ENCODE data around the gene SDR42E2. TPM values are rescaled to one million over a fixed set of nuclear protein-coding genes. Genes with fewer than 3 reads are reported as not detected.

Gene SDR42E2
- total and polyA plus RNA-seq, 10 of the 15 experiments (the other 5 are each of a cell fraction or from before 2014, with no cell fraction given), result 0.01 to 0.09 (median 0.08) TPM; not detected in 4

DNA sequence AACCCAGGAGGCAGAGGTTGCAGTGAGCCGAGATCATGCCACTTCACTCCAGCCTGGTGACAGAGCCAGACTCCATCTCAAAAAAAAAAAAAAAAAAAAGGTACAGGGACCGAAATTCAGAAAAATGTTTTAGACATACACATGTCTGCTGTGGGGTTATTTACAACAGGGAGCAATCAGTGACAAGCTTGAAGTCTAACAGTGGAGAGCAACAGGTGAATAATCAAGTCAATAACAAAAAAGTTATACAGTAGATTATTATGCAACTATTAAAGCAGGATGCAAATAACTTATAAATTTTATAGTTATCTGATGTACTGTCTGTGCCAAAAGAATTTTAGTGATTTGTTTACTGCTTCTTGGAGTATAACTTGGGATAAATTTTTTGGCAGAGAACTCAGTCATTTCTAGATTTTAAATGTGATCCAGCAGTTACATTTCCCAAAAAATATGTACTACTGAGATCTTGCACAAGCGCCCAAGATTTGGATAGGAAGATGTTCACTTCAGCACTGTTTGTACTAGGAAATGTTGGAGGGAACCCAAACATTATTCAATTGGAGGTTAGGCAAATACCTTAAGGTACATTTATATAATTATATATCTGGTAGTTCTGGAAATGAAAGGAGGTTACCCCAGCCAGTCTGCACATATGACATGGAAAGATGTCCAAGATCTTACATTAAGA is 77.9 kb downstream of the SDR42E2 start:
- Histone ChIP-seq H2AFZ (ENCODE audit: control insufficient read depth, low read depth, low read length) (no peak overlapping the region), H3K9me3 (replicated peaks; ENCODE audit: control insufficient read depth, insufficient read depth, low read length) (no peaks in the 10 kb centered on the region), H3K79me2 (ENCODE audit: control insufficient read depth, insufficient read depth, low read length) (no peaks in the 10 kb centered on the region; the same call in 1 of the 2 replicates), H3K36me3 (ENCODE audit: control insufficient read depth in 2 of 2, insufficient read depth in 2 of 2, low read length in 1 of 2) (peaks cover 4 to 13% of the 10 kb centered on the region in 2 experiments; a peak in 3 of 4 replicates), H3K4me3 (no peak overlapping the region), H3K4me2 (ENCODE audit: control insufficient read depth, insufficient read depth) (0 out of 2 replicates have a peak overlapping the region, but pooled peaks have one; percentile 22), H3K4me1 (ENCODE audit: control insufficient read depth, insufficient read depth, low read length) (peaks cover 11% of the 10 kb centered on the region), H3K9ac (ENCODE audit: control insufficient read depth, insufficient read depth, low read length) (no peak overlapping the region), H4K20me1 (ENCODE audit: control insufficient read depth, insufficient read depth) (no peaks in the 10 kb centered on the region), H3K27ac (ENCODE audit: control insufficient read depth, insufficient read depth) (no peak overlapping the region), H3K27me3 (replicated peaks in 1 of 2; ENCODE audit: control insufficient read depth in 2 of 2, insufficient read depth in 2 of 2, low read length in 1 of 2) (no peaks in the 10 kb centered on the region)
- ATAC-seq (no peak), DNase-seq (ENCODE audit: low read depth, low spot score) (no peak), FAIRE-seq (no peak)
- CTCF ChIA-PET, result interaction anchor here (0.7 to 1.0 kb wide), 2 partner anchors 33 to 520 kb away, joined by 3 read pairs; no protein-coding TSS in a partner anchor
- in situ Hi-C loops (cut with MboI), result no loop called here
- RAD21 ChIA-PET (ENCODE audit: unreplicated experiment), result no interaction called here
- no peak for TF ChIP-seq SMAD1 (IDR thresholded peaks at IDR 0.05; ENCODE audit: low read depth, partially characterized antibody)
- no peak for TF ChIP-seq ATF7 (IDR thresholded peaks at IDR 0.05; ENCODE audit: low read depth)
- TF ChIP-seq SUPT20H (IDR thresholded peaks at IDR 0.05; ENCODE audit: borderline replicate concordance, control insufficient read depth, low read depth, low read length), result no peak
- no peak for TF ChIP-seq ASH2L (IDR thresholded peaks at IDR 0.05; ENCODE audit: borderline replicate concordance, low read depth)
- TF ChIP-seq TAF1 (IDR thresholded peaks at IDR 0.05; ENCODE audit: borderline replicate concordance, low read depth, low read length), result no peak
- POLR2A ChIA-PET, result interaction anchor here (0.7 kb wide), 2 partner anchors 37 to 56 kb away, joined by 7 read pairs; no protein-coding TSS in a partner anchor
- BruUV-seq (replicated peaks), result no TSS peak
- 78% methylated on average over 3 of the region's 3 CpGs for WGBS (ENCODE audit: insufficient coverage, insufficient replicate concordance, low lambda C conversion rate, missing lambda C conversion rate)
- SMC1A ChIA-PET (ENCODE audit: uncharacterized antibody, unreplicated experiment), result interaction anchor here (0.5 kb wide), 1 partner anchor 68 kb away, joined by 3 read pairs; no protein-coding TSS in a partner anchor
- intact Hi-C loops (cut with micrococcal nuclease; ENCODE audit: unreplicated experiment), result loop anchor here (2.0 kb wide), 1 partner anchor 43 kb away; no protein-coding TSS in a partner anchor

Other genes starting within 250 kb of the SDR42E2 start
- 357 and 361 TPM in 2 replicates for gene UQCRC2, start 209.1 kb upstream of the SDR42E2 start, total RNA-seq (2014; rRNA removed)
- gene UQCRC2, start 209.1 kb upstream of the SDR42E2 start, total RNA-seq (2014; rRNA removed; fragmentation: Illumina TruSeq; extraction: Trizol), result 422 and 424 TPM in 2 replicates
- gene UQCRC2, start 209.1 kb upstream of the SDR42E2 start, total RNA-seq (2021), result 307 and 335 TPM in 2 replicates
- gene UQCRC2, start 209.1 kb upstream of the SDR42E2 start, polyA plus RNA-seq (2011; rRNA removed), result 563 and 679 TPM in 2 replicates
- gene UQCRC2, start 209.1 kb upstream of the SDR42E2 start, polyA plus RNA-seq (2014; fragmentation: Illumina TruSeq; extraction: Trizol), result 324 and 389 TPM in 2 replicates
- 100 to 1,000 TPM; 256 to 277 TPM for gene UQCRC2, start 209.1 kb upstream of the SDR42E2 start, polyA plus RNA-seq (2014; fragmentation: Nextera tagmentation; extraction: Ambion mirVana)
- 239 and 273 TPM in 2 replicates for gene UQCRC2, start 209.1 kb upstream of the SDR42E2 start, polyA plus RNA-seq (2014; rRNA removed)
- 100 to 1,000 TPM; 330 to 340 TPM for gene UQCRC2, start 209.1 kb upstream of the SDR42E2 start, polyA plus RNA-seq (2016; fragmentation: Nextera tagmentation; extraction: Ambion mirVana)
- gene PDZD9, start 161.4 kb upstream of the SDR42E2 start, total RNA-seq (2014; rRNA removed), result not detected in 2 replicates
- gene PDZD9, start 161.4 kb upstream of the SDR42E2 start, total RNA-seq (2014; rRNA removed; fragmentation: Illumina TruSeq; extraction: Trizol), result not detected in 2 replicates
- gene PDZD9, start 161.4 kb upstream of the SDR42E2 start, total RNA-seq (2021), result not detected in 2 replicates
- not detected in 2 replicates for gene PDZD9, start 161.4 kb upstream of the SDR42E2 start, polyA plus RNA-seq (2011; rRNA removed)
- not detected in 2 replicates for gene PDZD9, start 161.4 kb upstream of the SDR42E2 start, polyA plus RNA-seq (2014; fragmentation: Illumina TruSeq; extraction: Trizol)
- gene PDZD9, start 161.4 kb upstream of the SDR42E2 start, polyA plus RNA-seq (2014; fragmentation: Nextera tagmentation; extraction: Ambion mirVana), result under 1 TPM; 0.07 to 0.13 TPM
- not detected in 2 replicates for gene PDZD9, start 161.4 kb upstream of the SDR42E2 start, polyA plus RNA-seq (2014; rRNA removed)
- gene PDZD9, start 161.4 kb upstream of the SDR42E2 start, polyA plus RNA-seq (2016; fragmentation: Nextera tagmentation; extraction: Ambion mirVana), result under 1 TPM in 1 of 2 experiments, not detected in 1; 0.15 TPM
- gene MOSMO, start 154.4 kb upstream of the SDR42E2 start, total RNA-seq (2014; rRNA removed), result 16.6 and 19.5 TPM in 2 replicates
- 15.4 and 18.9 TPM in 2 replicates for gene MOSMO, start 154.4 kb upstream of the SDR42E2 start, total RNA-seq (2014; rRNA removed; fragmentation: Illumina TruSeq; extraction: Trizol)
- gene MOSMO, start 154.4 kb upstream of the SDR42E2 start, total RNA-seq (2021), result 10.0 and 10.9 TPM in 2 replicates
- gene MOSMO, start 154.4 kb upstream of the SDR42E2 start, polyA plus RNA-seq (2011; rRNA removed), result 26.7 and 32.7 TPM in 2 replicates
- gene MOSMO, start 154.4 kb upstream of the SDR42E2 start, polyA plus RNA-seq (2014; fragmentation: Illumina TruSeq; extraction: Trizol), result 20.8 and 22.8 TPM in 2 replicates
- 1 to 10 TPM; 2.2 to 7.3 TPM for gene MOSMO, start 154.4 kb upstream of the SDR42E2 start, polyA plus RNA-seq (2014; fragmentation: Nextera tagmentation; extraction: Ambion mirVana)
- 13.4 and 13.5 TPM in 2 replicates for gene MOSMO, start 154.4 kb upstream of the SDR42E2 start, polyA plus RNA-seq (2014; rRNA removed)
- 1 to 10 TPM; 1.7 to 2.5 TPM for gene MOSMO, start 154.4 kb upstream of the SDR42E2 start, polyA plus RNA-seq (2016; fragmentation: Nextera tagmentation; extraction: Ambion mirVana)
- not detected in 2 replicates for gene VWA3A, start 70.0 kb upstream of the SDR42E2 start, total RNA-seq (2014; rRNA removed)
- not detected in 2 replicates for gene VWA3A, start 70.0 kb upstream of the SDR42E2 start, total RNA-seq (2014; rRNA removed; fragmentation: Illumina TruSeq; extraction: Trizol)
- not detected in 2 replicates for gene VWA3A, start 70.0 kb upstream of the SDR42E2 start, total RNA-seq (2021)
- gene VWA3A, start 70.0 kb upstream of the SDR42E2 start, polyA plus RNA-seq (2011; rRNA removed), result 0.01 and 0.03 TPM in 2 replicates
- not detected in 2 replicates for gene VWA3A, start 70.0 kb upstream of the SDR42E2 start, polyA plus RNA-seq (2014; fragmentation: Illumina TruSeq; extraction: Trizol)
- gene VWA3A, start 70.0 kb upstream of the SDR42E2 start, polyA plus RNA-seq (2014; fragmentation: Nextera tagmentation; extraction: Ambion mirVana), result not detected
- gene VWA3A, start 70.0 kb upstream of the SDR42E2 start, polyA plus RNA-seq (2014; rRNA removed), result not detected in 2 replicates
- gene VWA3A, start 70.0 kb upstream of the SDR42E2 start, polyA plus RNA-seq (2016; fragmentation: Nextera tagmentation; extraction: Ambion mirVana), result not detected
- gene EEF2K, start 43.8 kb downstream of the SDR42E2 start, total RNA-seq (2014; rRNA removed), result 11.1 and 11.9 TPM in 2 replicates
- gene EEF2K, start 43.8 kb downstream of the SDR42E2 start, total RNA-seq (2014; rRNA removed; fragmentation: Illumina TruSeq; extraction: Trizol), result 14.6 and 14.7 TPM in 2 replicates
- gene EEF2K, start 43.8 kb downstream of the SDR42E2 start, total RNA-seq (2021), result 26.7 and 29.6 TPM in 2 replicates
- gene EEF2K, start 43.8 kb downstream of the SDR42E2 start, polyA plus RNA-seq (2011; rRNA removed), result 13.4 and 23.0 TPM in 2 replicates
- gene EEF2K, start 43.8 kb downstream of the SDR42E2 start, polyA plus RNA-seq (2014; fragmentation: Illumina TruSeq; extraction: Trizol), result 11.6 and 19.2 TPM in 2 replicates
- 1 to 10 TPM; 2.0 to 2.4 TPM for gene EEF2K, start 43.8 kb downstream of the SDR42E2 start, polyA plus RNA-seq (2014; fragmentation: Nextera tagmentation; extraction: Ambion mirVana)
- 12.6 and 14.9 TPM in 2 replicates for gene EEF2K, start 43.8 kb downstream of the SDR42E2 start, polyA plus RNA-seq (2014; rRNA removed)
- 10 to 100 TPM; 10.3 to 10.6 TPM for gene EEF2K, start 43.8 kb downstream of the SDR42E2 start, polyA plus RNA-seq (2016; fragmentation: Nextera tagmentation; extraction: Ambion mirVana)
- gene POLR3E, start 134.9 kb downstream of the SDR42E2 start, total RNA-seq (2014; rRNA removed), result 34.6 and 36.8 TPM in 2 replicates
- 39.1 and 41.0 TPM in 2 replicates for gene POLR3E, start 134.9 kb downstream of the SDR42E2 start, total RNA-seq (2014; rRNA removed; fragmentation: Illumina TruSeq; extraction: Trizol)
- gene POLR3E, start 134.9 kb downstream of the SDR42E2 start, total RNA-seq (2021), result 52.0 and 54.0 TPM in 2 replicates
- 49.4 and 79.5 TPM in 2 replicates for gene POLR3E, start 134.9 kb downstream of the SDR42E2 start, polyA plus RNA-seq (2011; rRNA removed)
- gene POLR3E, start 134.9 kb downstream of the SDR42E2 start, polyA plus RNA-seq (2014; fragmentation: Illumina TruSeq; extraction: Trizol), result 30.0 and 57.6 TPM in 2 replicates
- gene POLR3E, start 134.9 kb downstream of the SDR42E2 start, polyA plus RNA-seq (2014; fragmentation: Nextera tagmentation; extraction: Ambion mirVana), result 10 to 100 TPM; 11.1 to 15.5 TPM
- gene POLR3E, start 134.9 kb downstream of the SDR42E2 start, polyA plus RNA-seq (2014; rRNA removed), result 42.0 and 48.5 TPM in 2 replicates
- 10 to 100 TPM; 35.2 to 40.2 TPM for gene POLR3E, start 134.9 kb downstream of the SDR42E2 start, polyA plus RNA-seq (2016; fragmentation: Nextera tagmentation; extraction: Ambion mirVana)
- 16.0 and 21.9 TPM in 2 replicates for gene CDR2, start 212.1 kb downstream of the SDR42E2 start, total RNA-seq (2014; rRNA removed)
- 18.0 and 19.7 TPM in 2 replicates for gene CDR2, start 212.1 kb downstream of the SDR42E2 start, total RNA-seq (2014; rRNA removed; fragmentation: Illumina TruSeq; extraction: Trizol)
- gene CDR2, start 212.1 kb downstream of the SDR42E2 start, total RNA-seq (2021), result 20.7 and 25.6 TPM in 2 replicates
- 23.7 and 26.5 TPM in 2 replicates for gene CDR2, start 212.1 kb downstream of the SDR42E2 start, polyA plus RNA-seq (2011; rRNA removed)
- gene CDR2, start 212.1 kb downstream of the SDR42E2 start, polyA plus RNA-seq (2014; fragmentation: Illumina TruSeq; extraction: Trizol), result 24.3 and 24.5 TPM in 2 replicates
- gene CDR2, start 212.1 kb downstream of the SDR42E2 start, polyA plus RNA-seq (2014; fragmentation: Nextera tagmentation; extraction: Ambion mirVana), result 1 to 10 TPM; 4.8 to 5.5 TPM
- 19.8 and 20.5 TPM in 2 replicates for gene CDR2, start 212.1 kb downstream of the SDR42E2 start, polyA plus RNA-seq (2014; rRNA removed)
- 10 to 100 TPM in 1 of 2 experiments, 1 to 10 TPM in 1; 6.7 to 14.1 TPM for gene CDR2, start 212.1 kb downstream of the SDR42E2 start, polyA plus RNA-seq (2016; fragmentation: Nextera tagmentation; extraction: Ambion mirVana)

Measured in GM12878 (cell line).